Fibroblast of skin of right quadriceps (primary cell): ENCODE measurements around the gene DMKN.

Source experiments
- DNase-seq: peaks from one replicate; pipeline ENCODE4 v3.0.0-alpha.2; 2013

The DMKN gene

DNA sequence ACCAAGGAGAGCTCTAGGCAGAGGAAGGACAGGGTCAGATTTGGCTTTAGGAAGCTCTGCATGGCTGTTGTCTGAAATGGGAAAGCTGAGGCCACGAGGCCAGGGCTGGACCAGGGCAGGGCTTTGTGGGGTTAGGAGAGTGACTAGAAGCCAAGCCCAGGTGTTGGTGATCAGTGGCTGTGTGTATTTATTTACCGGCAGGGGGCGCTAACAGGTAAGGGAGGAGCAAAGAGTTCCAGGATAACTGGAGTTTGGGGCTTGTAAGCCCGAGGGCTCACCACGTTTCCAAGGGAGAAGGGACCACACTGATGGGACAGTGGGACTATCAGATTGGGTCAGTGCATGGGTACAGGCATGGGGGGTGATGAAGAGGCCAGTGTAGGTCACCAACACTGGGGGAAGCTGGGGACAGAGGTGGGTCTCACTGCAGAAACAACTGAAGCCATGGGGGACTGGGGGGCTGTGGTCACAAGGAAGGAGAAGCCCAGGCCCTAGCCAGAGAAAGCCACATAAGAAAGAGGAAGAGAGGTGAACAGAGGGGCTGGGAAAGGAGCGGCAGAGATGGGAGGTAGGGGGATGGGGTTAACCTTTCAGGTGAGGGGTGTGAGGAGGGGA lies 35.8 kb upstream of the DMKN start:
- DNase-seq = peak; percentile 67

GRCh38 chr19:35546532-35546931 lies 33.1 kb upstream of the DMKN start:
- no peak for DNase-seq

GRCh38 chr19:35545855-35546381 lies 32.5 kb upstream of the DMKN start:
- no peak for DNase-seq

DNA sequence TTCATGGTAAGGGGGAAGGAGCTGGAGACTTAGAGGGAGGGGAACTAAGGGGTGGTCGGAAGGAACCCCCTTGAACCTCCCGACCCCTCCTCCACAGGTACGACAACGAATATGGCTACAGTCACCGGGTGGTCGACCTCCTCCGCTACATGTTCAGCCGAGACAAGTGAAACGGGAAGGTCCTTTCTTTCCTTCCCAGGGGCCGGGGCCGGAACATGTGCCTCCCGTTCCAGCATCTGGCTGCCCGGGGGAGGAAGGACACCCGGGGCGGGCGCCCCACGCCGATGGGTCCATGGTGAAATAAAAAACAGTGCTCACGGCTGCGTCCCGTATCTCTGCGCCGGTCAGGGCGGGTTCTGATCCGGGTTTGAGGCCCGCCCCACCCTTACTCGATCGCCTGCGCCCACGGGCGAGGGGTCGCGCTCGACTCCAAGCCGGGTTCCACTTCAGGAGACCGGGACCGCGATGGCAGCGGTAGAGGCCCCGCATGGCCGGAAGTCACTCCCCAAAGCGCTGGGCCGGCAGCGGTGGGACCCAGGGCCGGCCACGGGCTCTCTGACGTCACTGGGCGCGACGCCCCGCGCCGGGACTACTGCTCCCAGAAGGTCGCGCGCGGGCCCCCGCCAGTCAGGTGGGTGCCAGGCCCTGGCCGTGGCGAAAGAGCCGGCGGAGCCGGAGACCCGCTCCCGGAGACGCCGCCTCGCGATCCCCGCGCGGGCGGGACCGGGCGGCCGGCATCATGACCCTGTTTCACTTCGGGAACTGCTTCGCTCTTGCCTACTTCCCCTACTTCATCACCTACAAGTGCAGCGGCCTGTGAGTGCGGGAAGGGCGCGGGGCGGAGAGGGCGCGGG lies 31.8 kb upstream of the DMKN start, which contains the start of gene TMEM147:
Gene TMEM147, plus strand, starts transcription at position 626 of the 854 bp plus-strand sequence. Its CDS starts 114 bp downstream, at position 740.
- peak; percentile 87 for DNase-seq

DNA sequence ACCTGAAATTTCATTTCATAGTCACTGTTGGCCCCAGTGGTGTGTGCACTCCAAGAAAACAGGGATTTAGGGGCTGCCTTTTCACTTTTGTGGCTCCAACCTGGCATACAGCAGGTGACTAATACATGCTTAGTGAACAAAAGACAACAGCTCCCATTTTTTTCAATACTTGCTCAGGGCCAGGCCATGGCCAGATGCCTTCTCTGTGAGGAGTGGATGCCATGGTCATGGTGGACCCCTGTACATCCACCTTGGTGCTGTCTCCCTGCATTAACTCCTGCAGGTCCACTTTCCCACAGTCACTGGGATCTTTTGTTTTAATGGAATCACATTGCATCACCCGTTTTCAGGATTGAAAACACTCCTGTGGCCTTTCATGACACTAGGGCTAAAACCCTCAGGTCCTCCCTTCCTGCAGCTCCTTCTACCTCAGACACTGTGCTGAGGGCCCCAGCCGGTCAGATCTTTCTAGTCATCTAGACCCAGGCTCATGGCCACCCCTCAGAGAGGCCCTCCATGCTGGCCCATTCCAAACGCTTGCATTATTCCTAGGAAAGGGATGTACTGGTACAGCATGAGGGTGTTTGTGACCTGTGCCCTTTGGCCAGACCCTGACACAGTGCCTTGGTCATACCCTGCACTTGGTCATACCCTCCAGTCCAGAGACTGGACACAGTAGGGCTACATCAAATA lies 30.8 kb upstream of the DMKN start:
- no peak for DNase-seq

DNA sequence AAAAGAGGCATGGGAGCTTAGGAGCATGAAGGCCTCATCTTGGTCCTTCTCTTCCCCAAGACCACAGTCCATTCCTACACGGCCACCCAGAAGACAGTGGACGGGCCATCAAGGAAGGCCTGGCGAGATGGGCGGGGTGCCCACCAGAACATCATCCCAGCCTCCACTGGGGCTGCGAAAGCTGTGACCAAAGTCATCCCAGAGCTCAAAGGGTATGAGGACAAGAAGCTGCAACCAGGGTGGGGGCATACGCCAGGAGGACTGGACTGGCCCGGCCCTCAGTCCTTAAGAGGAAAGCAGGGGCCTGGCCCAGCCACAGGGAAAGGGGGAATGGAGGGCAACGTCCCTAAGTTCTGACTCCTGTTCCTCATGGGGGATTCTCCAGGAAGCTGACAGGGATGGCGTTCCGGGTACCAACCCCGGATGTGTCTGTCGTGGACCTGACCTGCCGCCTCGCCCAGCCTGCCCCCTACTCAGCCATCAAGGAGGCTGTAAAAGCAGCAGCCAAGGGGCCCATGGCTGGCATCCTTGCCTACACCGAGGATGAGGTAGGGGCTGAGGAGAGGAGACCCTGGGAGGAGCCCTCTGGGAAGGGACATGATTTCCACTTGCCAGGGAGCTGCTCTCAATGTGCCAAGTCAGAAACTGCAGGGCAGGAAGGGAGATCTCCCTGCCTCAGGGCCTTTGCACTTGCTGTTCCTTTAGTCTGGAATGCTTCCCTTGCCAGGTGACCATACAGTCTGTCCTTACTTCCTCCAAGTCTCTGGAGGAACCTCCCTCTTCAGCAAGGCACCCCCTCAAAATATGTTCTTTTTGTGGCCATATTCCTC lies 30.0 kb upstream of the DMKN start:
- no peak for DNase-seq

GRCh38 chr19:35542209-35542608 lies 28.8 kb upstream of the DMKN start:
- DNase-seq = no peak

- no peak for DNase-seq
Measured at GRCh38 chr19:35540356-35540927, 27.0 kb upstream of the DMKN start.

GRCh38 chr19:35539850-35540249 lies 26.4 kb upstream of the DMKN start:
- no peak for DNase-seq

DNA sequence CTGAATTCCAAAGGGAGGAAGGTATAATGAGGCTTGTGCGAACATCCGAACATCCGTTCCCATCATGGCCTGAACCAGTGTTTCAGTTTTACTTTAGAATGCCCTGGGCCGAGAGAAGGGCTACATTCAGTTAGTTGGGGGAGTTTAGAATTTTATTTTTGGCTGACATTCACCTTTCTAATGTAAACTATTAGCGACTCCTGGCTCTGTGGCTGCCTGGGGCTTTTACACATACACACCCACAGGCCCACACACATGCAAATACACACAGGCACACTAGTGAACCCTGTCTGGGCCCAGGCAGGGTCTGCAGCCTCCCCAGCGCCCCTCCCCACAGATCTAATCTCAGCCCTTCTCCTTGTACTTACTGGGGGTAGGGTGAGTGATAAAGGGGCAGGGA lies 25.9 kb upstream of the DMKN start:
- no peak for DNase-seq

DNA sequence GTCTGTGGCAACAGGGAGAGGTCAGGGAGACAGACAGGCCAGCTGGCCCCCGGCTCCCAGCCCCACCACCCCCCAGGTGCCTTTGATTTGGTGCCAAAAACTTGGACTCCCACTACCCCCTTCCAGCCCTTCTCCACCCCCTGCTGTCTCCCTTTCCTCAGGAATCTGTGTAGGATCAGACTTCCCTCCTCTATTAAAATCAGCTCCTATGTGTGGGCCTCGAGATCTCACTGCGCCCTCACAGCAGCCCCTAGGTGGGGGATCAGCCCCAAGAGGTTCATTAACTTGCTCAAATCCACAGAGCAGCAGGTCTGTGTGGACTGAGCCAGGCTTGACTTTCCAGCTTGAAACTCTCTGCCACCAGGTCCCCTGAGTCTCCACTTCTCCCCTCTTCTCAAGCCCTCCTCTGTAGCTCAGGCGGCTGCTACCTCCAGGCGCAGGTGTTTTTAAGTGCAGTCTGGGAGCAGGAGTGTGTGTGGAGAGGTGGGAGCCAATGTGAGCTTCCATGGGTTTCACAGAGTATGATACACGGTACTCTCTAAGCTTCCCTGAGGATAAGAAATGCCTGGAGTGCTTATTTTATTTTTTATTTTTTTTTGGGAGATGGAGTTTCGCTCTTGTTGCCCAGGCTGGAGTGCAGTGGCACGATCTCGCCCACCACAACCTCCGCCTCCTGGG lies 21.5 kb upstream of the DMKN start:
- no peak for DNase-seq

DNA sequence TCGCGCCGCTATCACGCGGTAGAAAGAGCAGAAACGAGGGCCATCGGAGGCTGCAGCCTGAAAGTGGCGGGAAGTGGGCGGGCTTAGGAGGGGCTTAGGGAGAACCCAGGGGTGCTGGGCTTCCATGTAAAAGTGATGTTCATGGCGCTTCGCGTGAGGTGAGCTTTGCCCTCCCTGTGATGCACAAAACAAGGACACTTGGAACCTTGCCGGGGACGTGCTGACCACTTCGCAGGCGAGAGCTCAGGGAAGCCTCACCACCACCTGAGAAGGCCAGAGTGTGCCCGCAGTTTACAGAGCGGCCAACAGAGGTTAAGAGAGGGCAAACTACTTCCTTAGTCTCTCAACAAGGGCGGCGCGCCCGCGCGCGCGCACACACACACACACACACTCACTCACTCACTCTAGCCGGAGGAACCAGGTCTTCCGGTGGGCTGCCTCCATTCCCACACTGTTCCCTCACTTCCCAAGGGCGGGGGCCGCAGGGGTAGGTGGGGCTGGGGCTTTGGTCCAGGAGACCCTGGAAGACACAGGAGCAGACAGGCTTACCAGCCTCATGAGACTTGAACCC lies 20.5 kb upstream of the DMKN start:
- DNase-seq = no peak

GRCh38 chr19:35533201-35533821 lies 19.9 kb upstream of the DMKN start, which contains the start of gene GAPDHS:
Gene GAPDHS (plus strand): TSS chr19:35533456. CDS start chr19:35533528, 72 bp downstream.
- DNase-seq = no peak

DNA sequence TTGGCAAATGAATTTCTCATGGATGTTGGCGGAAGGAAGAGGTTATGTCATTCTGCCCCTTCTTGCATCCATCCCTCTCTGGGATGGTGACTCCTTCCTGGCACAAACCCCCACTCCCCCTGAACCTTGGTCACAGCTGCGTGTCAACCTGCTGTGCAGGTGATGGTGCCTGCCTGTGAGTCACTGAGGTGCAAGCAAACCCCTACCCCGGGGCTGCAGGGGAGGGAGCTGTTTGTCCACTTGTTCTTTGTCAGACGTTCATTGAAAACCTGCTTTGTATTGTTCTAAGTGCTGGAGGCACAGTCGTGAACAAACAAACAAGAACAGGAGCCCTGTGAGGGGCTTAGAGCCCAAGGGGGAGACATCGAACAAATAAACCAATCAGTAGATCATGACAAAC lies 17.8 kb upstream of the DMKN start:
- no peak for DNase-seq

DNA sequence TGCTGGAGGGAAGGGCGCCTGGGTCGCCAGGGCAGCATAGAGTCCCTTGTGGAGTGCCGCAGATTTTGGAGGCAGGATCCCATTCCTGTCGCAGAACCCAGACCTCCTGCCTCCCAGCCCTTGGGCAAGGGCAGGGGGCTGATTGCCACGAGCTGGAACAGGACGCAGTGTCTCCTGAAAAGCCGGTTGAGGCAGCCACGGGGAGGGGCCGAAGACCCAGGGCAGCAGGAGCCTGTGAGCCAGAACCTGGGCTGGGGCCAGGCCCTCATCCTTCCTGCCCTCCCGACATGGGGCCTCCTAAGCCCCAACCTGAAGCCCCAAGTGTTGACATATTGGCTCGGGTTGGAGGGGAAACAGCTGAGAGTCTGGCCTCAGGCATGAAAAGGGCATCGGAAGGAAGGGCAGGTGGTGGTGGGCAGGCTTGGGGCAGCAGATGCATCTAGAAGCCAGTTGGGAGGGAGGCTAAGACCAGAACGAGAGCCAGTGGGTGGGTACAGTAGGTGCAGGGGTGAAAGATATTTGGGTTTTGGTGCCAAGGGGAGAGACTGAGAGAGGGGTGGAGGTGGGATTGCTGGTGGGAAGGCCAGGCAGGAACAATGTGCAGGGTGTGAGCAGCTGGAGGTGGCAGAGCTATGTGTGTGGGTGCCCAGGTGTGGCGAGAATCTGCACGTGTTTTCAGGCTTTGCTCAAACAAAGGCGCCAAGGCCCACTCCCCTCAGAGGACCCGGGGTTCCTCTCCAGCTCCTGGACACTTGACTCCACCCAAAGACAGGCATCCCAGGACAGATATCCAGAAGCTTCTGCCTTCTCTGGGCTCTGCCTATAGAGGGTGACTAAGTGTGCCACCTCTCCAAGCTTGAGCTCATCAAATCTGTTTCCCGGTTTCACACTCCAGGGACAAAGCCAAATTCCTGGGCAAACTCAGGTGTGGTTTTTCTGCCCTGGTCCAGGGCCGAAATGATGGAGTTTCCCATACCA lies 16.1 kb upstream of the DMKN start:
- no peak for DNase-seq

DNA sequence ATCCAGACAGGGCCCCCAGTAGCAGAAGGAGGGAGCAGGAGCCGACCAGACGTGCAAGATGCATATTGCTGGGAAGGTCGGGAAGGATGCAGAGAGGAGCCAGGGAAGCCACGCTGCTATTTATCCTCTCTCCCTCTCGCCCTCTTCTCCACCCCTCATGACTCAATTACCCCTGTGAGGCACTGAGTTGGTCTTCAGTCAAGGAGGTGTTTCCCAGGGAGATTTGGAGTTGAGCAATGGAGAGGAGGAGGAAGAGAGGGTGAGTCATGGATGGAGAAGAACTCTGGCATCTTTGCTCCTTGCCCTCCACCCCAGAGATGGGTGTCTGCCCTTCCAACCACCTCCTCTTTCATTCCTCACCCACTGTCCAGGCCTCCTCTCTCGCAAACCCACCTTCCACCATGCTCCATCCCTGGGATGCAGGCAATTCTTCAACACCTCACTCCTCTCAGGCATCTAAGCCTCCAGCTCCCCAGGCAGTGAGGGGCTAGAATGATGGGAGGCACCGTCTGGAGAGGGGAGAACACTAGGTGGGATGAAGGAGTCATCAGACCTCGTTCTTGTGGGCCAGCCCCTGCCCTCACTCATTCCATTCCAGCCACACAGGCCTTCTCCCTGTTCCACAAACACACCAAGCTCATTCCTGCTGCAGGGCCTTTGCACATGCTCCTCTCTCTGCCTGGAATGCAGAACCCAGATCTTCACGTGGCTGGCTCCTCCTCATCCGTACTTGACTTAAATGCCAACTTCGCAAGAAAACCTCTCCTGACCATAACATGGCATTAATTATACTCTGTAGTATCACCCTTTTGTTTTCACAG lies 15.0 kb upstream of the DMKN start, which contains the start of gene SBSN:
Gene SBSN, minus strand, starts transcription at position 94 of the 821 bp plus-strand sequence. Its CDS starts 30 bp downstream, at position 64.
- peak; percentile 72 for DNase-seq

DNA sequence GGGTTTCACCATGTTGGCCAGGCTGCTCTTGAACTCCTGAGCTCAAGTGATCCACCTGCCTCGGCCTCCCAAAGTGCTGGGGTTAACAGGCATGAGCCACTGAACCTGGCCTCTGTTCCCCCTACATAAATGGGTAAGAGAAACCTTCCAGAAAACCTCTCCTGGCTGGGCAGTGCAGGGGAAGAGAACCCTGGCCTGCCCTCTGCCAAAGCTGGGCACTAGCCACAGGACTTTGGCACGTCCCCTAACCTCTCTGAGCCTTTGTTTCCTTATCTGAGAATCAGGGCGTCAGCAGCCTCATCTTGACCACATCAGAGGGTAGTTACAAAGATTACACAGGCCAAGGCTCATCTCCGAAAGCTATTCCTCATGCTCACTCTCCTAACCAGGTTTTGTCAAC lies 12.4 kb upstream of the DMKN start:
- DNase-seq = no peak

- no peak for DNase-seq
Measured at GRCh38 chr19:35524181-35524837, 10.9 kb upstream of the DMKN start.
